ENCODE measurements around the gene KHDC4. TPM values are rescaled to one million over a fixed set of nuclear protein-coding genes. Genes with fewer than 3 reads are reported as not detected.

KHDC4 gene
- total and polyA plus RNA-seq, 2 of the 13 experiments (the other 11 are each of a cell fraction or from before 2014, with no cell fraction given): 33.5 to 92.0 TPM

- no peak for TF ChIP-seq ZBTB40 (IDR thresholded peaks at IDR 0.05)
- peak; percentile 24; the same call in 1 of the 2 replicates for TF ChIP-seq ZBTB40 (CRISPR knock-in tag; IDR thresholded peaks at IDR 0.05)
- TF ChIP-seq ZNF589 (CRISPR knock-in tag; conservative IDR thresholded peaks at IDR 0.05): no peak
- no peak for TF ChIP-seq CEBPG (CRISPR knock-in tag; IDR thresholded peaks at IDR 0.05)
- no peak for TF ChIP-seq MYNN (CRISPR knock-in tag; IDR thresholded peaks at IDR 0.05; ENCODE audit: low read depth)
- TF ChIP-seq FOXJ3 (CRISPR knock-in tag; IDR thresholded peaks at IDR 0.05; ENCODE audit: borderline replicate concordance): no peak
- no peak for TF ChIP-seq TRIM24 (CRISPR knock-in tag; IDR thresholded peaks at IDR 0.05)
- no peak; the same call in 1 of the 2 replicates for TF ChIP-seq BORCS8-MEF2B (CRISPR knock-in tag; IDR thresholded peaks at IDR 0.05)
- TF ChIP-seq, protein P1, sequence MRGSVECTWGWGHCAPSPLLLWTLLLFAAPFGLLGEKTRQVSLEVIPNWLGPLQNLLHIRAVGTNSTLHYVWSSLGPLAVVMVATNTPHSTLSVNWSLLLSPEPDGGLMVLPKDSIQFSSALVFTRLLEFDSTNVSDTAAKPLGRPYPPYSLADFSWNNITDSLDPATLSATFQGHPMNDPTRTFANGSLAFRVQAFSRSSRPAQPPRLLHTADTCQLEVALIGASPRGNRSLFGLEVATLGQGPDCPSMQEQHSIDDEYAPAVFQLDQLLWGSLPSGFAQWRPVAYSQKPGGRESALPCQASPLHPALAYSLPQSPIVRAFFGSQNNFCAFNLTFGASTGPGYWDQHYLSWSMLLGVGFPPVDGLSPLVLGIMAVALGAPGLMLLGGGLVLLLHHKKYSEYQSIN (CRISPR knock-in tag; IDR thresholded peaks at IDR 0.05; ENCODE audit: borderline replicate concordance): no peak
- TF ChIP-seq DR1 (CRISPR knock-in tag; IDR thresholded peaks at IDR 0.05): no peak
- TF ChIP-seq SSRP1 (CRISPR knock-in tag; IDR thresholded peaks at IDR 0.05): no peak
- no peak for TF ChIP-seq ONECUT2 (CRISPR knock-in tag; IDR thresholded peaks at IDR 0.05)
- no peak for TF ChIP-seq PPARG (CRISPR knock-in tag; conservative IDR thresholded peaks at IDR 0.05)
- TF ChIP-seq NAIF1 (CRISPR knock-in tag; IDR thresholded peaks at IDR 0.05; ENCODE audit: borderline replicate concordance): no peak
- TF ChIP-seq ZNF260 (CRISPR knock-in tag; IDR thresholded peaks at IDR 0.05; ENCODE audit: borderline replicate concordance, low read depth): no peak
- no peak for TF ChIP-seq ZNF737 (CRISPR knock-in tag; IDR thresholded peaks at IDR 0.05; ENCODE audit: borderline replicate concordance)
- TF ChIP-seq NR3C1 (CRISPR knock-in tag; IDR thresholded peaks at IDR 0.05): no peak
- TF ChIP-seq FOXK2 (IDR thresholded peaks at IDR 0.05): no peak
- TF ChIP-seq NFYC (CRISPR knock-in tag; IDR thresholded peaks at IDR 0.05): no peak
- TF ChIP-seq TEAD2 (CRISPR knock-in tag; IDR thresholded peaks at IDR 0.05): no peak
Observed at GRCh38 chr1:155978325-155978972, 44.2 kb upstream of the KHDC4 start, which contains the start of gene ARHGEF2 (continued).
